K562 (cell line): Measurements from ENCODE around the gene USP10.

Experiments used
- IFI16 ChIP-seq: fragments of 250-450 bp; sonication (Bioruptor Pico); IDR thresholded peaks from 2 replicates; pipeline ENCODE4 v2.1.2; 2022; ENCODE audit warnings: mild to moderate bottlenecking, inconsistent platforms
- SNRNP70 ChIP-seq: fragments of 200-400 bp; formaldehyde crosslinking; optimal IDR thresholded peaks from 2 replicates; pipeline ENCODE3; 2017; ENCODE audit warnings: low read depth, low read length
- ZBTB26 ChIP-seq: fragments of 450-650 bp; formaldehyde crosslinking; IDR thresholded peaks from 2 replicates; pipeline ENCODE4 v1.4.0; 2022; ENCODE audit warnings: missing genetic modification characterization
- ZBTB7A ChIP-seq: IDR thresholded peaks from 2 replicates; pipeline ENCODE4 v1.6.1; 2011; ENCODE audit warnings: low read depth, mild to moderate bottlenecking, low read length, moderate library complexity, borderline replicate concordance; ENCODE audit not compliant: control insufficient read depth
- ZNF174 ChIP-seq: fragments of 250-450 bp; sonication (Bioruptor Pico); IDR thresholded peaks from 2 replicates; pipeline ENCODE4 v1.4.0; 2020; ENCODE audit warnings: mild to moderate bottlenecking
- TF ChIP-seq, protein P1 (sequence below), 3 experiments: IDR thresholded peaks in 2 of 3; conservative IDR thresholded peaks in 1 of 3; 2 replicates each; pipeline ENCODE4 v1.5.1; 2011 to 2012; ENCODE audit warnings: low read length in 3 of 3, mild to moderate bottlenecking in 3 of 3, control low read depth in 2 of 3, improper control_type of control experiment in 1 of 3, inconsistent platforms in 1 of 3, low read depth in 1 of 3, mixed read lengths in 1 of 3, moderate library complexity in 1 of 3; ENCODE audit not compliant: insufficient read depth in 2 of 3
- TF ChIP-seq, protein P2 (sequence below): sonication (generic); formaldehyde crosslinking; IDR thresholded peaks from 2 replicates; pipeline ENCODE4 v1.8.1; 2023; ENCODE audit warnings: mild to moderate bottlenecking, missing genetic modification reagents, moderate library complexity
- TF ChIP-seq, protein P3 (sequence below): fragments of 250-450 bp; sonication (Bioruptor Pico); IDR thresholded peaks from 2 replicates; pipeline ENCODE4 v1.5.0; 2020; ENCODE audit warnings: mild to moderate bottlenecking, borderline replicate concordance
- TF ChIP-seq, protein P4 (sequence below), 2 experiments: fragments of 450-650 bp; conservative IDR thresholded peaks; 2 replicates each; pipeline ENCODE4 v1.6.1; 2017; ENCODE audit warnings: mild to moderate bottlenecking in 2 of 2, moderate library complexity in 2 of 2

- no peak for TF ChIP-seq SNRNP70
- TF ChIP-seq, protein P1, sequence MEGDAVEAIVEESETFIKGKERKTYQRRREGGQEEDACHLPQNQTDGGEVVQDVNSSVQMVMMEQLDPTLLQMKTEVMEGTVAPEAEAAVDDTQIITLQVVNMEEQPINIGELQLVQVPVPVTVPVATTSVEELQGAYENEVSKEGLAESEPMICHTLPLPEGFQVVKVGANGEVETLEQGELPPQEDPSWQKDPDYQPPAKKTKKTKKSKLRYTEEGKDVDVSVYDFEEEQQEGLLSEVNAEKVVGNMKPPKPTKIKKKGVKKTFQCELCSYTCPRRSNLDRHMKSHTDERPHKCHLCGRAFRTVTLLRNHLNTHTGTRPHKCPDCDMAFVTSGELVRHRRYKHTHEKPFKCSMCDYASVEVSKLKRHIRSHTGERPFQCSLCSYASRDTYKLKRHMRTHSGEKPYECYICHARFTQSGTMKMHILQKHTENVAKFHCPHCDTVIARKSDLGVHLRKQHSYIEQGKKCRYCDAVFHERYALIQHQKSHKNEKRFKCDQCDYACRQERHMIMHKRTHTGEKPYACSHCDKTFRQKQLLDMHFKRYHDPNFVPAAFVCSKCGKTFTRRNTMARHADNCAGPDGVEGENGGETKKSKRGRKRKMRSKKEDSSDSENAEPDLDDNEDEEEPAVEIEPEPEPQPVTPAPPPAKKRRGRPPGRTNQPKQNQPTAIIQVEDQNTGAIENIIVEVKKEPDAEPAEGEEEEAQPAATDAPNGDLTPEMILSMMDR (IDR thresholded peaks at IDR 0.05 in 2 of 3, conservative IDR thresholded peaks at IDR 0.05 in 1 of 3; ENCODE audit: insufficient read depth in 2 of 3, low read depth in 1 of 3, low read length in 3 of 3) = no peak
- TF ChIP-seq ZNF174 (CRISPR knock-in tag) = no peak
- TF ChIP-seq, protein P2, sequence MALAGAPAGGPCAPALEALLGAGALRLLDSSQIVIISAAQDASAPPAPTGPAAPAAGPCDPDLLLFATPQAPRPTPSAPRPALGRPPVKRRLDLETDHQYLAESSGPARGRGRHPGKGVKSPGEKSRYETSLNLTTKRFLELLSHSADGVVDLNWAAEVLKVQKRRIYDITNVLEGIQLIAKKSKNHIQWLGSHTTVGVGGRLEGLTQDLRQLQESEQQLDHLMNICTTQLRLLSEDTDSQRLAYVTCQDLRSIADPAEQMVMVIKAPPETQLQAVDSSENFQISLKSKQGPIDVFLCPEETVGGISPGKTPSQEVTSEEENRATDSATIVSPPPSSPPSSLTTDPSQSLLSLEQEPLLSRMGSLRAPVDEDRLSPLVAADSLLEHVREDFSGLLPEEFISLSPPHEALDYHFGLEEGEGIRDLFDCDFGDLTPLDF = no peak
- no peak for TF ChIP-seq ZBTB26 (CRISPR knock-in tag)
- TF ChIP-seq, protein P3, sequence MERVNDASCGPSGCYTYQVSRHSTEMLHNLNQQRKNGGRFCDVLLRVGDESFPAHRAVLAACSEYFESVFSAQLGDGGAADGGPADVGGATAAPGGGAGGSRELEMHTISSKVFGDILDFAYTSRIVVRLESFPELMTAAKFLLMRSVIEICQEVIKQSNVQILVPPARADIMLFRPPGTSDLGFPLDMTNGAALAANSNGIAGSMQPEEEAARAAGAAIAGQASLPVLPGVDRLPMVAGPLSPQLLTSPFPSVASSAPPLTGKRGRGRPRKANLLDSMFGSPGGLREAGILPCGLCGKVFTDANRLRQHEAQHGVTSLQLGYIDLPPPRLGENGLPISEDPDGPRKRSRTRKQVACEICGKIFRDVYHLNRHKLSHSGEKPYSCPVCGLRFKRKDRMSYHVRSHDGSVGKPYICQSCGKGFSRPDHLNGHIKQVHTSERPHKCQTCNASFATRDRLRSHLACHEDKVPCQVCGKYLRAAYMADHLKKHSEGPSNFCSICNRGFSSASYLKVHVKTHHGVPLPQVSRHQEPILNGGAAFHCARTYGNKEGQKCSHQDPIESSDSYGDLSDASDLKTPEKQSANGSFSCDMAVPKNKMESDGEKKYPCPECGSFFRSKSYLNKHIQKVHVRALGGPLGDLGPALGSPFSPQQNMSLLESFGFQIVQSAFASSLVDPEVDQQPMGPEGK (CRISPR knock-in tag) = no peak
- TF ChIP-seq, protein P4, sequence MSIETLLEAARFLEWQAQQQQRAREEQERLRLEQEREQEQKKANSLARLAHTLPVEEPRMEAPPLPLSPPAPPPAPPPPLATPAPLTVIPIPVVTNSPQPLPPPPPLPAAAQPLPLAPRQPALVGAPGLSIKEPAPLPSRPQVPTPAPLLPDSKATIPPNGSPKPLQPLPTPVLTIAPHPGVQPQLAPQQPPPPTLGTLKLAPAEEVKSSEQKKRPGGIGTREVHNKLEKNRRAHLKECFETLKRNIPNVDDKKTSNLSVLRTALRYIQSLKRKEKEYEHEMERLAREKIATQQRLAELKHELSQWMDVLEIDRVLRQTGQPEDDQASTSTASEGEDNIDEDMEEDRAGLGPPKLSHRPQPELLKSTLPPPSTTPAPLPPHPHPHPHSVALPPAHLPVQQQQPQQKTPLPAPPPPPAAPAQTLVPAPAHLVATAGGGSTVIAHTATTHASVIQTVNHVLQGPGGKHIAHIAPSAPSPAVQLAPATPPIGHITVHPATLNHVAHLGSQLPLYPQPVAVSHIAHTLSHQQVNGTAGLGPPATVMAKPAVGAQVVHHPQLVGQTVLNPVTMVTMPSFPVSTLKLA (conservative IDR thresholded peaks at IDR 0.05) = no peak
- TF ChIP-seq ZBTB7A = no peak
- no peak for TF ChIP-seq IFI16 (CRISPR knock-in tag)
Measured at GRCh38 chr16:84715424-84715823, 15.6 kb downstream of the USP10 start.
